IgD-negative memory B cell (primary cell): ENCODE data around the gene COPS2. TPM values are rescaled to one million over a fixed set of nuclear protein-coding genes. Genes with fewer than 3 reads are reported as not detected.
"Not testable (repeated sequence)": the region's sequence is repeated elsewhere in the genome, so short reads cannot be mapped to it uniquely, and the experiment has no call there.

Experiments used
- H3K27ac Mint-ChIP-seq, 3 donors: one replicate each; pipeline ENCODE4 v1.8.0; 2020 to 2022; ENCODE audit warnings: mild to moderate bottlenecking in 3 of 3, mixed read lengths in 3 of 3, moderate library complexity in 1 of 3
- H3K27me3 Mint-ChIP-seq: one replicate; pipeline ENCODE4 v1.8.0; 2021; ENCODE audit warnings: mixed read lengths
- H3K36me3 Mint-ChIP-seq: one replicate; pipeline ENCODE4 v1.8.0; 2020; ENCODE audit warnings: mild to moderate bottlenecking, mixed read lengths
- H3K4me1 Mint-ChIP-seq, 3 donors: one replicate each; pipeline ENCODE4 v1.8.0; 2020 to 2022; ENCODE audit warnings: mixed read lengths in 3 of 3, mild to moderate bottlenecking in 1 of 3
- H3K4me3 Mint-ChIP-seq, 4 donors: one replicate each; pipeline ENCODE4 v1.8.0; 2020 to 2022; ENCODE audit warnings: mild to moderate bottlenecking in 4 of 4, mixed read lengths in 4 of 4, moderate library complexity in 3 of 4
- H3K9me3 Mint-ChIP-seq, 3 donors: one replicate each; pipeline ENCODE4 v1.8.0; 2020 to 2021; ENCODE audit warnings: mixed read lengths in 3 of 3, mild to moderate bottlenecking in 1 of 3
- polyA plus RNA-seq: library from polyadenylated mRNA; unstranded; fragments of 300-500 nt; fragmentation: Illumina TruSeq; gene quantifications from one replicate; pipeline ENCODE4 v1.2.3, GENCODE V29; 2021

The COPS2 gene
- polyA plus RNA-seq, 1 donor from 2014 or later = 27.3 TPM

- H3K4me1 Mint-ChIP-seq = peaks cover 13 to 25% (median 16%) of the 10 kb centered on the region in 3 donors
- not testable (repeated sequence) for H3K27me3 Mint-ChIP-seq, H3K4me3 Mint-ChIP-seq, H3K27ac Mint-ChIP-seq, H3K36me3 Mint-ChIP-seq, H3K9me3 Mint-ChIP-seq
Observed at GRCh38 chr15:49175582-49176397, 20.4 kb upstream of the COPS2 start.

- Mint-ChIP-seq H3K4me3 (no peak overlapping the region), H3K27ac (no peak overlapping the region), H3K36me3 (peaks cover 8% of the 10 kb centered on the region), H3K27me3 (no peaks in the 10 kb centered on the region), H3K9me3 (no peaks in the 10 kb centered on the region), H3K4me1 (peaks cover 13 to 26% (median 23%) of the 10 kb centered on the region in 3 donors)
Observed at GRCh38 chr15:49174902-49175301, 19.5 kb upstream of the COPS2 start.

GRCh38 chr15:49171790-49172189 is 16.4 kb upstream of the COPS2 start:
- no peak overlapping the region for H3K27ac Mint-ChIP-seq
- no peaks in the 10 kb centered on the region for H3K9me3 Mint-ChIP-seq

GRCh38 chr15:49169880-49170597 is 14.6 kb upstream of the COPS2 start, which contains the start of gene GALK2:
GALK2 (plus strand) TSS chr15:49170247; CDS start chr15:49170323, 76 bp downstream.
- Mint-ChIP-seq H3K36me3 (peaks cover 2% of the 10 kb centered on the region), H3K4me1 (peaks cover 11 to 35% (median 27%) of the 10 kb centered on the region in 3 donors), H3K27me3 (no peaks in the 10 kb centered on the region), H3K27ac (peak within 1 kb of the TSS; percentile 93 to 99 (median 96)), H3K4me3 (peak within 1 kb of the TSS; percentile 96 to 99 (median 97)), H3K9me3 (no peaks in the 10 kb centered on the region)

More at GRCh38 chr15:49171790-49172189, 16.4 kb upstream of the COPS2 start:
- no peaks in the 10 kb centered on the region for H3K27me3 Mint-ChIP-seq
- peaks cover 14 to 35% (median 30%) of the 10 kb centered on the region in 3 donors for H3K4me1 Mint-ChIP-seq
- peak overlapping the region in 3 of 4 donors; percentile 71 to 97 (median 97) for H3K4me3 Mint-ChIP-seq
- H3K36me3 Mint-ChIP-seq = peaks cover 4% of the 10 kb centered on the region

GRCh38 chr15:49168016-49168415 is 12.6 kb upstream of the COPS2 start:
- peaks cover 9 to 29% (median 21%) of the 10 kb centered on the region in 3 donors for H3K4me1 Mint-ChIP-seq
- H3K4me3 Mint-ChIP-seq = peak overlapping the region in 1 of 4 donors; percentile 97
- no peaks in the 10 kb centered on the region for H3K9me3 Mint-ChIP-seq
- peaks cover 5% of the 10 kb centered on the region for H3K36me3 Mint-ChIP-seq
- H3K27ac Mint-ChIP-seq = no peak overlapping the region
- no peaks in the 10 kb centered on the region for H3K27me3 Mint-ChIP-seq

- peaks cover 12% of the 10 kb centered on the region for H3K36me3 Mint-ChIP-seq
- H3K27ac Mint-ChIP-seq = no peak overlapping the region
- H3K4me1 Mint-ChIP-seq = peaks cover 4 to 8% (median 7%) of the 10 kb centered on the region in 3 donors
- H3K9me3 Mint-ChIP-seq = no peaks in the 10 kb centered on the region
- no peaks in the 10 kb centered on the region for H3K27me3 Mint-ChIP-seq
- H3K4me3 Mint-ChIP-seq = no peak overlapping the region
Observed at GRCh38 chr15:49164865-49165264, 9.5 kb upstream of the COPS2 start.

- H3K9me3 Mint-ChIP-seq = no peaks in the 10 kb centered on the region
- no peaks in the 10 kb centered on the region for H3K27me3 Mint-ChIP-seq
- H3K27ac Mint-ChIP-seq = no peak overlapping the region
- H3K36me3 Mint-ChIP-seq = peaks cover 12% of the 10 kb centered on the region
- H3K4me1 Mint-ChIP-seq = peaks cover 0 to 1% (median 0%) of the 10 kb centered on the region in 3 donors
- no peak overlapping the region for H3K4me3 Mint-ChIP-seq
Observed at GRCh38 chr15:49163678-49164077, 8.3 kb upstream of the COPS2 start.

- Mint-ChIP-seq H3K27ac (peak overlapping the region; percentile 71 to 99 (median 92)), H3K9me3 (no peaks in the 10 kb centered on the region), H3K27me3 (no peaks in the 10 kb centered on the region), H3K4me3 (peak overlapping the region; percentile 92 to 100 (median 99)), H3K4me1 (peaks cover 21 to 30% (median 28%) of the 10 kb centered on the region in 3 donors), H3K36me3 (peaks cover 4% of the 10 kb centered on the region)
Observed at GRCh38 chr15:49155834-49156627, 632 bp upstream of the COPS2 start.

GRCh38 chr15:49154799-49155109 is 645 bp downstream of the COPS2 start:
- Mint-ChIP-seq H3K27me3 (no peaks in the 10 kb centered on the region), H3K4me3 (peak overlapping the region; percentile 92 to 100 (median 99)), H3K9me3 (no peaks in the 10 kb centered on the region), H3K27ac (peak overlapping the region in 2 of 3 donors; percentile 71 to 92), H3K4me1 (peaks cover 21 to 32% (median 30%) of the 10 kb centered on the region in 3 donors), H3K36me3 (peaks cover 6% of the 10 kb centered on the region)

GRCh38 chr15:49154359-49154758 is 1.0 kb downstream of the COPS2 start:
- Mint-ChIP-seq H3K4me3 (peak overlapping the region; percentile 92 to 100 (median 99)), H3K9me3 (no peaks in the 10 kb centered on the region), H3K4me1 (peaks cover 23 to 35% (median 30%) of the 10 kb centered on the region in 3 donors), H3K27ac (peak overlapping the region in 1 of 3 donors; percentile 71), H3K36me3 (peaks cover 6% of the 10 kb centered on the region), H3K27me3 (no peaks in the 10 kb centered on the region)

- Mint-ChIP-seq H3K4me1 (peaks cover 35 to 48% (median 36%) of the 10 kb centered on the region in 3 donors), H3K36me3 (peaks cover 6% of the 10 kb centered on the region), H3K4me3 (peak overlapping the region; percentile 23 to 92 (median 50)), H3K27me3 (no peaks in the 10 kb centered on the region), H3K27ac (no peak overlapping the region), H3K9me3 (no peaks in the 10 kb centered on the region)
Observed at GRCh38 chr15:49152552-49153312, 2.7 kb downstream of the COPS2 start.

- Mint-ChIP-seq H3K36me3 (peaks cover 6% of the 10 kb centered on the region), H3K27me3 (no peaks in the 10 kb centered on the region), H3K4me3 (no peak overlapping the region), H3K27ac (no peak overlapping the region), H3K4me1 (peaks cover 34 to 53% (median 39%) of the 10 kb centered on the region in 3 donors), H3K9me3 (no peaks in the 10 kb centered on the region)
Observed at GRCh38 chr15:49151831-49152230, 3.6 kb downstream of the COPS2 start.

- H3K9me3 Mint-ChIP-seq = no peaks in the 10 kb centered on the region
- H3K4me3 Mint-ChIP-seq = no peak overlapping the region
- no peaks in the 10 kb centered on the region for H3K27me3 Mint-ChIP-seq
- peaks cover 5% of the 10 kb centered on the region for H3K36me3 Mint-ChIP-seq
- peaks cover 20 to 50% (median 25%) of the 10 kb centered on the region in 3 donors for H3K4me1 Mint-ChIP-seq
- H3K27ac Mint-ChIP-seq = no peak overlapping the region
Observed at GRCh38 chr15:49148727-49149126, 6.7 kb downstream of the COPS2 start.

GRCh38 chr15:49148298-49148697 is 7.1 kb downstream of the COPS2 start:
- Mint-ChIP-seq H3K4me1 (peaks cover 15 to 46% (median 21%) of the 10 kb centered on the region in 3 donors), H3K4me3 (peak overlapping the region in 1 of 4 donors; percentile 56), H3K27ac (no peak overlapping the region)

More at GRCh38 chr15:49148298-49148697, 7.1 kb downstream of the COPS2 start:
- Mint-ChIP-seq H3K27me3 (no peaks in the 10 kb centered on the region), H3K9me3 (no peaks in the 10 kb centered on the region), H3K36me3 (peaks cover 5% of the 10 kb centered on the region)
